ENCODE results near the gene ESRRB. TPM values are rescaled to one million over a fixed set of nuclear protein-coding genes. Genes with fewer than 3 reads are reported as not detected.

ESRRB gene
- total RNA-seq, 2 donors from 2014 or later = 0.10 to 0.21 TPM

GRCh38 chr14:76408877-76409276 is 32.9 kb downstream of the ESRRB start:
- Histone ChIP-seq H3K36me3 (no peaks in the 10 kb centered on the region), H3K9ac (ENCODE audit: low read depth in 2 of 2, low read length in 2 of 2) (no peak overlapping the region), H3K4me1 (no peaks in the 10 kb centered on the region), H3K27me3 (no peaks in the 10 kb centered on the region), H3K4me3 (no peak overlapping the region), H3K9me3 (no peaks in the 10 kb centered on the region), H3K27ac (no peak overlapping the region)
- intact Hi-C loops (cut with DNase I) = no loop called here
- DNase-seq = no peak
- TF ChIP-seq, protein P1, sequence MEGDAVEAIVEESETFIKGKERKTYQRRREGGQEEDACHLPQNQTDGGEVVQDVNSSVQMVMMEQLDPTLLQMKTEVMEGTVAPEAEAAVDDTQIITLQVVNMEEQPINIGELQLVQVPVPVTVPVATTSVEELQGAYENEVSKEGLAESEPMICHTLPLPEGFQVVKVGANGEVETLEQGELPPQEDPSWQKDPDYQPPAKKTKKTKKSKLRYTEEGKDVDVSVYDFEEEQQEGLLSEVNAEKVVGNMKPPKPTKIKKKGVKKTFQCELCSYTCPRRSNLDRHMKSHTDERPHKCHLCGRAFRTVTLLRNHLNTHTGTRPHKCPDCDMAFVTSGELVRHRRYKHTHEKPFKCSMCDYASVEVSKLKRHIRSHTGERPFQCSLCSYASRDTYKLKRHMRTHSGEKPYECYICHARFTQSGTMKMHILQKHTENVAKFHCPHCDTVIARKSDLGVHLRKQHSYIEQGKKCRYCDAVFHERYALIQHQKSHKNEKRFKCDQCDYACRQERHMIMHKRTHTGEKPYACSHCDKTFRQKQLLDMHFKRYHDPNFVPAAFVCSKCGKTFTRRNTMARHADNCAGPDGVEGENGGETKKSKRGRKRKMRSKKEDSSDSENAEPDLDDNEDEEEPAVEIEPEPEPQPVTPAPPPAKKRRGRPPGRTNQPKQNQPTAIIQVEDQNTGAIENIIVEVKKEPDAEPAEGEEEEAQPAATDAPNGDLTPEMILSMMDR (IDR thresholded peaks at IDR 0.05) = no peak

DNA sequence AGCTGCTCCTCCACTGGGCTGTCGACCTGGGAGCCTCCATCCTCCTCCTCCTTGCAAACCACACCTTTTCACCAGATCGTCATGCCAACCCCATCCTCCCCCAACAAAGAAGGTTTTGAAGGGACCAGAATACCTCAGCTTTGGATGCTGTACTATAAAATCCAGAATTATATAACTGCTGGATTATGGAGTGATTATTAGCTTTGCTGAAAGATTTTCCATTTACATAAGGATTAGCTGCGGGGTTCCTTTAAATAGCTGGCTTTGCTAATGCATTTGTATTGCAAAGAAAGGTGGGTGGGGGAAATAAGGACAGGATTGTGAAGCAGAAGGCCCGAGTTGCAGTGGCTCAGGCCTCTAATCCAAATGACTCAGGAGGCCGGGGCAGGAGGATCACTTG is 36.6 kb downstream of the ESRRB start:
- intact Hi-C loops (cut with DNase I) = no loop called here
- H3K4me1 ChIP-seq = no peaks in the 10 kb centered on the region
- TF ChIP-seq, protein P1 (IDR thresholded peaks at IDR 0.05) = no peak
- no peak overlapping the region for H3K9ac ChIP-seq (ENCODE audit: low read depth in 2 of 2, low read length in 2 of 2)
- H3K4me3 ChIP-seq = no peak overlapping the region
- DNase-seq = no peak
- H3K9me3 ChIP-seq = no peaks in the 10 kb centered on the region
- H3K27me3 ChIP-seq = peaks cover 4% of the 10 kb centered on the region
- no peaks in the 10 kb centered on the region for H3K36me3 ChIP-seq
- no peak overlapping the region for H3K27ac ChIP-seq

DNA sequence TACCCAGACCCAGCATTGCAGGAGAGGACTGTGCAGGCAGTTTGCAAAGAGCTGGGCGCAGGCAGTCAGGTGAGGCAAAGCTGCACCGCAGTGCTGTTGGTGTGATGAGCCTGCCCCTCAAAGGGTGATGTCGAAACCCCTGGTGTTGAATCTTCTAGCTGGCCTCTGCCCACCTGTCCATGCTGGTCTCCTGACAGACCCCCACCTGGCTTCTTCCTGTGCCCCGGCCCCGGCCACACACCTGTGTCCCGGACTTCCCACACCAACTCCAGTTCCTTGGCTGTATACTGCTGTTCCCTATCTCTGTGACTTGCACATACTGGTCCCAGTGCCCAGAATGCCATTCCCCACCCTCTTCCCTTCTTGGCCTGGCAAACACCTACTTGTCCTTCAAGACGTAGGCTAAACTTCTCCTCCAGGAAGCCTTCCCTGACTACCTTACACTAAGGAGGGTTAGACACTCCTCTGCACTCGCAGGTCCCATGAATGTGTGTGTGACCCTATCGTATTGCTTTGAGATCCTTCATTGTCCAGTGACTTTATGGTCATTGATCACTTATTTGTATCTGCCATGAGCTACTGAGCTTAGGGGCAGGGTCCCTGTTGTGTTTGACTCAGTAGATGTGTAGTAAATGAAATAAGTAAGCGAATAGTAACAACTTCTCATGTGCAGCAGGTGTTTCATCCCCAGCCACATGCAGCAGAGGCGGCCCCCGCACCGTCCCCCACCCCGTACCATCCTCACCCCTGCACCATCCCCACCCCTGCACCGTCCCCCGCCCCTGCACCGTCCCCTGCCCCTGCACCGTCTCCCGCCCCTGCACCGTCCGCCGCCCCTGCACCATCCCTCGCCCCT is 37.4 kb downstream of the ESRRB start:
- intact Hi-C loops (cut with DNase I) = no loop called here
- Histone ChIP-seq H3K9ac (ENCODE audit: low read depth in 2 of 2, low read length in 2 of 2) (no peak overlapping the region), H3K27me3 (peaks cover 4% of the 10 kb centered on the region), H3K36me3 (no peaks in the 10 kb centered on the region), H3K9me3 (no peaks in the 10 kb centered on the region), H3K4me1 (no peaks in the 10 kb centered on the region), H3K4me3 (no peak overlapping the region), H3K27ac (no peak overlapping the region)
- TF ChIP-seq, protein P1 (IDR thresholded peaks at IDR 0.05) = no peak
- no peak for DNase-seq

DNA sequence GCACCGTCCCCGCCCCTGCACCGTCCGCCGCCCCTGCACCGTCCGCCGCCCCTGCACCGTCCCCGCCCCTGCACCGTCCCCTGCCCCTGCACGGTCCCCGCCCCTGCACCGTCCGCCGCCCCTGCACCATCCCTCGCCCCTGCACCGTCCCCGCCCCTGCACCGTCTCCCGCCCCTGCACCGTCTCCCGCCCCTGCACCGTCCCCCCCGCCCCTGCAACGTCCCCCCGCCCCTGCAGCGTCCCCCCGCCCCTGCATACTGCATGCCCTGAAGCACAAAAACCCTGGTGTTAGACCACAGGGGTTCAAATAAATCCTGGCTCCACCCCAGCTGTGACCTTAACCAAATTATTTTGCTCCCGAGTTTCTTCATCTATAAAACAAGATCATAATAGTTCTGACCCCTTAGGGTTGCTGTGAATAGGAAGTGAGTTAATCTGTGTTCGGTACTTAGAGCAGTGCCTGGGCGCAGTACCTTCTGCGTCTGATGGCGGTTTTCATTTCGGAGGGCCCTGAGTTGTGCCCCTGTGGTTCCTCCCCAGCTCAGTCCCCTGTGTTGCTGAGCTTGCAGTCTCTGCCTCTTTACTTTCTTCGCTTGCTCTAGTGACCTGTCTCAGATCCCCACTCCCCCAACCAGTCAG is 38.1 kb downstream of the ESRRB start:
- Histone ChIP-seq H3K27me3 (peaks cover 4% of the 10 kb centered on the region), H3K9ac (ENCODE audit: low read depth in 2 of 2, low read length in 2 of 2) (no peak overlapping the region), H3K36me3 (no peaks in the 10 kb centered on the region), H3K27ac (no peak overlapping the region), H3K4me1 (no peaks in the 10 kb centered on the region), H3K4me3 (no peak overlapping the region), H3K9me3 (no peaks in the 10 kb centered on the region)
- DNase-seq = no peak
- TF ChIP-seq, protein P1 (IDR thresholded peaks at IDR 0.05) = no peak
- intact Hi-C loops (cut with DNase I) = no loop called here

DNA sequence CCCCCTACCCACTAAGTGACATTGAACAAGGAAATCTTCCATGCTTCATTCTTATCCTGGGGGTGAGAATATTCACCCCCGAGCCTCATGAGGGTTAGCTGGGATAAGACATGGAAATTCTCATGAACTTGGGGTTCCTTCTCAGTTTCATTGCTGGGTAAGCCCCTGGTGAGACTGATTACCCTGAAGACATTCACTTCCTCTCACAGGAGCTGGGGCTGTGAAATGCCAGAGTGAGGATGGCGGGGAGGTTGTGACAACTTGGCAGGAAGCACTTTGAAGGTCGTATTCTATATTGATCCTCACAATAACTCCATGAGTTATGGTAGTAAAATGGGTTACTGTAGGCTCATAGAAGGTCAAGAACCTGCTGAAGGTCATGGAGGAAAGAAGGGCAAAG is 43.5 kb downstream of the ESRRB start:
- Histone ChIP-seq H3K27me3 (peaks cover 4% of the 10 kb centered on the region), H3K27ac (no peak overlapping the region), H3K36me3 (no peaks in the 10 kb centered on the region), H3K9me3 (no peaks in the 10 kb centered on the region), H3K4me1 (no peaks in the 10 kb centered on the region), H3K9ac (ENCODE audit: low read depth in 2 of 2, low read length in 2 of 2) (no peak overlapping the region), H3K4me3 (no peak overlapping the region)
- no peak for DNase-seq
- intact Hi-C loops (cut with DNase I) = no loop called here
- TF ChIP-seq, protein P1 (IDR thresholded peaks at IDR 0.05) = no peak

Data from colonic mucosa (tissue), 4 donors.